Neural progenitor cell (in vitro differentiated cells): ENCODE results near the gene CD96.

ENCODE experiments used
- CTCF ChIP-seq: fragments of 200-600 bp; sonication (generic); IDR thresholded peaks from 2 replicates; pipeline ENCODE4 v1.5.1; 2017; ENCODE audit warnings: antibody characterized with exemption, mild to moderate bottlenecking
- EZH2 ChIP-seq: fragments of 200-600 bp; sonication (generic); IDR thresholded peaks from 2 replicates; pipeline ENCODE4 v1.6.1; 2017; ENCODE audit warnings: antibody characterized with exemption, mild to moderate bottlenecking, moderate library complexity
- EZH2phosphoT487 ChIP-seq: fragments of 200-600 bp; sonication (generic); IDR thresholded peaks from 2 replicates; pipeline ENCODE4 v1.6.1; 2017; ENCODE audit warnings: antibody characterized with exemption

GRCh38 chr3:111592936-111593335 is 50.9 kb downstream of the CD96 start:
- TF ChIP-seq CTCF, result no peak
- TF ChIP-seq EZH2phosphoT487, result no peak
- TF ChIP-seq EZH2, result no peak
